ENCODE data around the gene ADAMTS14. TPM values are rescaled to one million over a fixed set of nuclear protein-coding genes. Genes with fewer than 3 reads are reported as not detected.

The ADAMTS14 gene
- total and polyA plus RNA-seq, 8 donors: 2.4 to 10.0 (median 6.6) TPM

DNA sequence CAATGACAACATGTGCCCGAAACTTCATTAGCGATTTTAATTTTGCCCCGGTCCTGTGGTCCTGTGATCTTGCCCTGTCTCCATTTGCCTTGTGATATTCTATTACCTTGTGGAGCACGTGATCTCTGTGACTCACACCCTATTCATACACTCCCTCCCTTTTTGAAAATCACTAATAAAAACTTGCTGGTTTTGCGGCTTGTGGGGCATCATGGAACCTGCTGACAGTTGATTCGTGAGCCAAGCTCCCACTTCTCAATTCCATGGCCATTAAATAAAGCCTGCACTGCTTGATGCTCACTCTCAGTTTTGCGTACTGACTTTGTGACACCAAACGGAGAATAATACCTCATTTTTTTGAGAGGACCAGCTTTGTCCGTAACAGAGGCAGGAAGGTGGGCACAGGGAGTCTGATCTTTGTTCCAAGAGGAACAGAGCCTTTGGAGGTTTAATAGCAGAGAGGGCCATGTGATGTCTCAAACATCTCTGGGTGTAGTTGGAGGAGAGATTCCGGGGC lies 3.8 kb upstream of the ADAMTS14 start:
- H3K27me3 ChIP-seq: peaks cover 5 to 28% of the 10 kb centered on the region in 2 donors
- TF ChIP-seq, protein P1, sequence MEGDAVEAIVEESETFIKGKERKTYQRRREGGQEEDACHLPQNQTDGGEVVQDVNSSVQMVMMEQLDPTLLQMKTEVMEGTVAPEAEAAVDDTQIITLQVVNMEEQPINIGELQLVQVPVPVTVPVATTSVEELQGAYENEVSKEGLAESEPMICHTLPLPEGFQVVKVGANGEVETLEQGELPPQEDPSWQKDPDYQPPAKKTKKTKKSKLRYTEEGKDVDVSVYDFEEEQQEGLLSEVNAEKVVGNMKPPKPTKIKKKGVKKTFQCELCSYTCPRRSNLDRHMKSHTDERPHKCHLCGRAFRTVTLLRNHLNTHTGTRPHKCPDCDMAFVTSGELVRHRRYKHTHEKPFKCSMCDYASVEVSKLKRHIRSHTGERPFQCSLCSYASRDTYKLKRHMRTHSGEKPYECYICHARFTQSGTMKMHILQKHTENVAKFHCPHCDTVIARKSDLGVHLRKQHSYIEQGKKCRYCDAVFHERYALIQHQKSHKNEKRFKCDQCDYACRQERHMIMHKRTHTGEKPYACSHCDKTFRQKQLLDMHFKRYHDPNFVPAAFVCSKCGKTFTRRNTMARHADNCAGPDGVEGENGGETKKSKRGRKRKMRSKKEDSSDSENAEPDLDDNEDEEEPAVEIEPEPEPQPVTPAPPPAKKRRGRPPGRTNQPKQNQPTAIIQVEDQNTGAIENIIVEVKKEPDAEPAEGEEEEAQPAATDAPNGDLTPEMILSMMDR (IDR thresholded peaks at IDR 0.05): no peak
- H3K36me3 ChIP-seq: no peaks in the 10 kb centered on the region
- no peak overlapping the region for H3K4me3 ChIP-seq
- intact Hi-C loops (cut with DNase I): no loop called here
- no peak for ATAC-seq
- no peaks in the 10 kb centered on the region for H3K9me3 ChIP-seq
- DNase-seq: no peak
- peaks cover 8 to 10% of the 10 kb centered on the region in 2 donors for H3K4me1 ChIP-seq
- H3K27ac ChIP-seq: no peak overlapping the region

DNA sequence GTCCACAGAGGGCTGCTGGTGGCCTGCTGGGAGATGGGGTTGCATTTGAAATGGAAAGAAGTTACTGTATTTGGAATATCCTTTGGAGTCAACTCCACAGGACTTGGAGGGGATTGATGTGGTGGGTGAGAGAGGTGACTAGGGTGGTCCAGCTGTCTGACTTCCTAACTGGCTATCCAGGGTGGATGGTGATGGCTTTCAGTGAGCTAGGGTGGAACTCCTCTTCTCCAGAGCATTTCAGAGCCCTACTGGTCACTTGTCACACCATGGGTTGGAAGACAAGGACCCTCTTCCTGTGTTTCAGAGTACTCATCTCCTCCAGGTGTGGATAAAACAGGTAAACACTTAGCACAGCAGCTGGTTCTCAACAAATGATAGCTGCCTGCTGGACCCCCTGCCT lies 3.3 kb upstream of the ADAMTS14 start:
- Histone ChIP-seq H3K27ac (no peak overlapping the region), H3K4me3 (no peak overlapping the region), H3K36me3 (no peaks in the 10 kb centered on the region), H3K4me1 (peaks cover 8 to 10% of the 10 kb centered on the region in 2 donors), H3K9me3 (no peaks in the 10 kb centered on the region), H3K27me3 (peaks cover 5 to 33% of the 10 kb centered on the region in 2 donors)
- TF ChIP-seq, protein P1 (IDR thresholded peaks at IDR 0.05): no peak
- ATAC-seq (no peak), DNase-seq (no peak)
- intact Hi-C loops (cut with DNase I): no loop called here

DNA sequence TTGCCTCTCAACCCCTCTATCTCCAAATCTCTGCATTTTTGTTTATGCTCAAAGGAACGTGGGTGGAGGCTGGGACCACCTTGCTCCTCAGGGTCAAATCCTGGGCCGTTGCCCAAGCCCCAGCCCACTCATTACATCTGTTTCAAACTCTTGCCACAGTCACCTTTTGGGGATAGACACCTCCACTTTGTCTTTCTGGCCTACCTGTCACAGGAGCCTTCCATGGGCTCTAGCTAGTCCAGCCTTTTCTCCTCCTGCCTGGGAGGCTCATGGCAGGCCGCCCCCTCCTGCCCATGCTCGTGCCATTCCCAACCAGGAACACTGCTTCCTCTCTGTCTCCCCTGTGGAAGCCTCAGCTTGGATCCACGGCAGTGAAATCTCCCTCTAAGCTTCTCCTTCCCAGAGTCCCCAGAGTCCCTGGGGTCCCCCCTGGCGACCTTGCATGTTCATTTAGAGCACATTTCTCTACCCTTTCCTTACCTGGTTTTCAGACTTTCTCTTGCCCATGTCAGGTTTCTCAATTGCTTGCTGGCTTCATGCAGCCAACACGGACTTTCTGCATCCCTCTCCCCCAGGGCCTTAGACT lies 2.5 kb upstream of the ADAMTS14 start:
- ATAC-seq (no peak), DNase-seq (no peak)
- Histone ChIP-seq H3K36me3 (no peaks in the 10 kb centered on the region), H3K9me3 (no peaks in the 10 kb centered on the region), H3K4me1 (peaks cover 4 to 10% of the 10 kb centered on the region in 2 donors), H3K27me3 (peaks cover 5 to 41% of the 10 kb centered on the region in 2 donors), H3K4me3 (no peak overlapping the region), H3K27ac (no peak overlapping the region)
- TF ChIP-seq, protein P1 (IDR thresholded peaks at IDR 0.05): no peak
- intact Hi-C loops (cut with DNase I): no loop called here

DNA sequence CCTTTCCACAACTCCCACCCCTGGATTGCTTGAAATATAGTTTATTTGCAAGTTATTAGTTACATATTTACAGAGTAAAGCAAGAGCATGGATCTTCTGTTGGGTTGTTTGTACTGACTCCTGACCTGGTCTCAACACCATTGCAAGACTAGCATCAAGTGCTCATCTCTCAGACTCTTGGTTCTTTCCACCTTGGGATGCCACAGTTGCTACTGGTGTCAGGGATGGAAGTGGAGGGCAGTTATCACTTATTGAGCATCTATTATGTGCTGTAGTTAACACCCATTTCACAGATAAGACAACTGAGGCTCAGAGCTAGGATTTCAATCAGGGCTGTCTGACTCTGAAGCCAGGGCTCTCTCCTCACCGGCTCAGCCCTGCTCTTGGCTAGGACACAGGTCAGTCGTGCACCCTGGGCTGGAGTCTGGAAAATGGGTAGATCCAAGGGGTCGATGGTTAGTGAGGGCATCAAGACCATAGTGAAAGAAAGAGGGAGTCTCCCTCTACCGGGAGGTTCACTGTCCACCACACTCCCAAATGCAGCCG lies 614 bp upstream of the ADAMTS14 start:
- intact Hi-C loops (cut with DNase I): no loop called here
- TF ChIP-seq, protein P1 (IDR thresholded peaks at IDR 0.05): no peak
- Histone ChIP-seq H3K9me3 (no peaks in the 10 kb centered on the region), H3K27me3 (peaks cover 5 to 50% of the 10 kb centered on the region in 2 donors), H3K36me3 (no peaks in the 10 kb centered on the region), H3K27ac (no peak overlapping the region), H3K4me3 (peak overlapping the region; percentile 21 to 24), H3K4me1 (peaks cover 3 to 10% of the 10 kb centered on the region in 2 donors)
- ATAC-seq (no peak), DNase-seq (no peak)

DNA sequence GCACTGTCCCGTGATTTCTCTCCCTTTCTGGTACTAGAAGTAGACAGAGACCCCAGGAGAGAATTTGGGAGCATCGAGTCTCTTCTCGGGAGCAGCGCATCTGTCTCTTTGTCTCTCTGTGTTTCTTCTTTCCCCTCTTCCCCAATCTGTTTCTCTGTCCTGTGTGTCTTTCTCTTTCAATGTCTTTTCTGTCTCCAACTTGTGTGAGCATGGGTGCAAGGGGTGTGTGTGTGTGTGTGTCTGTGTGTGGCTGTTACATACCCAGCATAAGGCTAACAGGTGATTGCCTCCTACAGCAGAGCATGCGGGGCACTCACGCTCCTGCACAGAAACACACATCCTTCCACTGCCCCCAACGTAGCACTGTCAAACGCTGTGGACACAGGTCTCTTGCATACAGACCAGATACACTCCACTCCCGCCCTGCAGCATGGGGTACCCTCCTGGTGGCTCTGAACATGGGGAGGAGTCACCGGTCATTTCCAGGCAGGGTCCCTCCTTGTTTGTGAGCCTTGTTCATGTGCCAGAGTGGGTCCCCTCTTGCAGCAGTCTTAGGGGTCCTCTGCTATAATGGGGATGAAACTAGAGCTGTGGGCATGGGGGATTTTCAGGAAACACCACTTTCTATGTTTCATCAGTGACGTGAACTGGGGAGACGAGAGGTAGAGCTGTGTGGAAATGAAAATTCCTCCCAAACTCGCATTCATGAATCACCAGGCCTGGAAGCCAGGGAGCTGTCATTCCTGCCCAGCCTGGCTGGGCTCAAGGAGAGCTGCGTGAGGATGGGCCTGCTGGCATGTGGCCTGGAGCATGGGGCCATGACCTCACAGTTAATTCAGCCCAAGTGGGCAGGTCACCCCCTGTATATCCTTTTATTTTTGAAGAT lies 980 bp downstream of the ADAMTS14 start:
- H3K36me3 ChIP-seq: no peaks in the 10 kb centered on the region
- H3K27ac ChIP-seq: no peak overlapping the region
- peak in 1 of 4 donors; percentile 38 for DNase-seq

More for the DNA sequence above, 980 bp downstream of the ADAMTS14 start:
- intact Hi-C loops (cut with DNase I): no loop called here
- peak; percentile 48 for ATAC-seq
- Histone ChIP-seq H3K4me1 (peaks cover 3 to 10% of the 10 kb centered on the region in 2 donors), H3K27me3 (peaks cover 5 to 50% of the 10 kb centered on the region in 2 donors), H3K9me3 (no peaks in the 10 kb centered on the region), H3K4me3 (peak overlapping the region; percentile 25 to 30)
- TF ChIP-seq, protein P1 (IDR thresholded peaks at IDR 0.05): no peak
